IPS-18a (cell line): ENCODE results near the gene NAA25.
"Not testable (repeated sequence)": the region's sequence is repeated elsewhere in the genome, so short reads cannot be mapped to it uniquely, and the experiment has no call there.

Source experiments
- H3K27ac ChIP-seq: one replicate; pipeline ENCODE4 v1.5.1; 2013; ENCODE audit warnings: low read length
- H3K27me3 ChIP-seq: one replicate; pipeline ENCODE4 v1.6.1; 2013; ENCODE audit warnings: mild to moderate bottlenecking, low read length; ENCODE audit not compliant: control insufficient read depth, insufficient read depth
- H3K36me3 ChIP-seq: one replicate; pipeline ENCODE4 v1.6.1; 2013; ENCODE audit warnings: low read depth, low read length; ENCODE audit not compliant: control insufficient read depth
- H3K4me1 ChIP-seq: one replicate; pipeline ENCODE4 v1.6.1; 2013; ENCODE audit warnings: low read depth, low read length; ENCODE audit not compliant: control insufficient read depth
- H3K4me3 ChIP-seq: one replicate; pipeline ENCODE4 v1.5.1; 2013; ENCODE audit warnings: low read length
- H3K9ac ChIP-seq: one replicate; pipeline ENCODE4 v1.6.1; 2013; ENCODE audit warnings: mild to moderate bottlenecking, low read length, moderate library complexity
- H3K9me3 ChIP-seq: one replicate; pipeline ENCODE4 v1.6.1; 2013; ENCODE audit warnings: low read depth, low read length; ENCODE audit not compliant: control insufficient read depth

Gene NAA25

DNA sequence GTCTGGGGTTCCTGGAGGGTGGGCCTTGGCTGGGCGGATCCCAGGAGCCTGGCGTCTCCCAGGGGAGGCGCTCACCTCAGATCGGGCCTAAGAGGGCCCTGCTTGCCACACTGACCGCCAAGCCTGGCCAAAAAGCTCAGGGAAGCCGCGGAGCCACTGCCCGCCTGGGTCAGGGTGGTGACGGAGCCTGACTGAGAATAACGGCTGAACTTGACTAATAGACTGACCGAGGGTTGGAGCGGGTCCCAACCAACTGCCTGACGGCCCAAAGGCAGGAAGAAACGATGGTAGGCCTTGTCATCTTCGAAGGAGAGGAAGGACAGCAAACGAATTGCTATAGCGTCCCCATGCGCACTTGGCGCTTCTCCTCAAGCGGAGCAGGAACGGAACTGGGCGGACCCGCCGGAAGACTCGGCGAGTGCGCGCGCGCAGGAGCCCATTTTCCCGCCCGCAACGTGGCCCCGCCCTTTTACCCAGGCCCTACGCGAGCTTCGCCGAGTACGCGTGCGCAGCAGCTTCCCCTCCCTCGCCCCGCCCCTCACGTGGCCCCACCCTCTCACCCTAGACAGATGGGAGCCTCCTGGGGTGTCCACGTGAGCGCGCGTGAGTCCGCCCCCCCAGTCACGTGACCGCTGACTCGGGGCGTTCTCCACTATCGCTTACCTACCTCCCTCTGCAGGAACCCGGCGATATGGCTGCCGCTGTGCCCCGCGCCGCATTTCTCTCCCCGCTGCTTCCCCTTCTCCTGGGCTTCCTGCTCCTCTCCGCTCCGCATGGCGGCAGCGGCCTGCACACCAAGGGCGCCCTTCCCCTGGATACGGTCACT, 95.6 kb downstream of the NAA25 start, which contains the start of the genes ERP29 and TMEM116:
Gene ERP29, plus strand, starts transcription at position 652 of the 826 bp plus-strand sequence. Its CDS starts 40 bp downstream, at position 692.
Gene TMEM116, minus strand, starts transcription at position 391 of the 826 bp plus-strand sequence. CDS start 7,895 bp downstream, outside the sequence.
- Histone ChIP-seq H3K4me3 (peak within 1 kb of the TSS; percentile 95), H3K9me3 (no peaks in the 10 kb centered on the region), H3K36me3 (peaks cover 20% of the 10 kb centered on the region), H3K4me1 (peaks cover 9% of the 10 kb centered on the region), H3K27me3 (no peaks in the 10 kb centered on the region), H3K27ac (peak within 1 kb of the TSS; percentile 79), H3K9ac (peak within 1 kb of the TSS; percentile 97)

DNA sequence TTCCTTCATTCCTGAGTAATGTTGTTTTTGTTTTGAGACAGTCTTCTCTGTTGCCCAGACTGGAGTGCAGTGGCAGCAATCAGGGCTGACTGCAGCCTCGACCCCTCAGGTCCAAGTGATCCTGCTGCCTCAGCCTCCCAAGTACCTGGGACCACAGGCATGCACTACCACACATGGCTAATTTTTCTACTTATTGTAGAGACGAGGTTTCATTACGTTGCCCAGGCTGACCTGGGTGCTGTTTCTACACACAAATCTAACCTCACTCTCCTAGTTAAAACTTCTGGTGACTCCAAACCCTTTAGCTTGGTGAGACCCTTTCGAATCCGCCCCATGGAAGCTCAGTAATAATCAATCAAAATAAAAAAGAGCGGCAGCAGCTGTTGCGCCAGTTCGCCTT, 96.9 kb downstream of the NAA25 start:
- Histone ChIP-seq H3K9ac (peak overlapping the region; percentile 87), H3K27ac (no peak overlapping the region), H3K27me3 (no peaks in the 10 kb centered on the region), H3K9me3 (no peaks in the 10 kb centered on the region), H3K36me3 (peaks cover 13% of the 10 kb centered on the region), H3K4me1 (peaks cover 9% of the 10 kb centered on the region), H3K4me3 (peak overlapping the region; percentile 79)

DNA sequence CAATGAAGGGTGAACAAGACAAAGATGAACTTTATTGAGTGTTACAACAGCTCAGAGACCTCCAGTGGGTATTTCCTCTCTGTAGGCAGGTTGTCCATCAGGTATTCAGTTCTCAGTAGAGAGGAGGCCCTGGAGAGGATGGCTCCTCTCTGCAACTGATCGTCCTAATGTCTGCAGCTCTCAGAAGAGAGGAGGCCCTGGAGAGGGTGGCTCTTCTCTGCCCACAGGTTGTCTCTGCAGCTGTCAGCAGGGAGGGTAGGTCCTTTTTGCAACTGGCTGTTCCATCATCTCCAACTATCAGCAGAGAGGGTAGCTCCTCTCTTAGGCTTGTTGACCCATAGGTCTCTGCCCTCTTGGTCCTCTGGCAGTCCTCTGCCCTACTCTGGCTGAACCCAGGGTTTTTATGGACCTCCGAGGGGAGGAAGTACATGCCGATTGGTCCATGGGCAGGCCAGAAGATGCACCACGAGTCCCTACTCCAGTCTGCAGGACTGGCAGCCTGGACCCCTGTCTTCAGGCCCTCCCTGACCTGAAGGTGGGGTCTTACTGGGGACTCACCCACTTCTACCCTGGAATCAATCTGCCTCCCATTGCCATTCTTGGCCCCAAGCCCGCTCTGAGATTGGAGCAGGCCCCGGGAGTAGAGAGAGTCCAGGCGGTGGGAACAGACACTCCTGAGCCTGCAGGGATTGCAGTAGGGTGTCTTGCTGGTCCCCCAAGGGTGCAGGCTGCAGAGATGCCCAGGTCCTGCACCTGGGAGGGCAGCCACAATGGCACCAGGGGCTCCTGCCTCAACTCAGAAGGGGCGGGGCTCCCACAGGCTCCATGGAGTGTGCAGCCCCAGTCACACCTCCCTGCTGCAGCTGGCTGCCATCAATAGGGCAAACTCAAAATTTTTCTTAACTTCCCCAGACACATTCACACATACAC, 97.9 kb downstream of the NAA25 start:
- H3K36me3 ChIP-seq: peaks cover 3% of the 10 kb centered on the region
- no peaks in the 10 kb centered on the region for H3K27me3 ChIP-seq
- no peak overlapping the region for H3K9ac ChIP-seq
- H3K4me3 ChIP-seq: no peak overlapping the region
- no peak overlapping the region for H3K27ac ChIP-seq
- H3K9me3 ChIP-seq: no peaks in the 10 kb centered on the region
- peaks cover 16% of the 10 kb centered on the region for H3K4me1 ChIP-seq

DNA sequence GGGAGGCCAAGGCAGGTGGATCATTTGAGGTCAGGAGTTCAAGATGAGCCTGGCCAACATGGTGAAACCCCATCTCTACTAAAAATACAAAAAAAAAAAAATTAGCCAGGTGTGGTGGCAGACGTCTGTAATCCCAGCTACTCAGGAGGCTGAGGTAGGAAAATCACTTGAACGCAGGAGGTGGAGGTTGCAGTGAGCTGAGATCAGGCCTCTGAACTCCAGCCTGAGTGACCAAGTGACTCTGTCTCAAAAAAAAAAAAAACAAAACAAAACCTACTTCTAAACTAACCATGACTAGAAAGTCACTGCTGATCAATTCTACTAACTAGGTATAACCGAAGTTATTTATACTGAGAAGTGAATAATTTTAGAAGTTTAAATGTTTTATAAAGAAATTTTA, 99.0 kb downstream of the NAA25 start:
- H3K9me3 ChIP-seq: not testable (repeated sequence)

DNA sequence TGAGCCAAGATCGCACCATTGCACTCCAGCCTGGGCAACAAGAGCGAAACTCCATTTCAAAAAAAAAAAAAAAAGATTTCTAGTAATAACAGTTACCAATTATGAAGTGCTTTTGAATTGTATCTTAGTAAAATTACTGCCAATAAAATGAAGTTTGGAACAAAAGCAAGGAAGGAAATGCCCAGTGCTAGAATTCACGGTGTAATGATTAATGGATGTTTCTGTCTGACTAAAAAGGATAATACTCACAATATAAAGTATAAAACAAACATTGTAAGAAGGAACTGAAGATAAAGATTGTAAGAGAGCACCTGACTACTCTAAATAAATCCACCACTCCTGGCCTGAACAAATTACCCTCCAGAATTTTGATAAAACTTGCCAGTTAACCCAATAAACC, 99.7 kb downstream of the NAA25 start:
- Histone ChIP-seq H3K4me3 (no peak overlapping the region), H3K27me3 (no peaks in the 10 kb centered on the region), H3K9me3 (no peaks in the 10 kb centered on the region), H3K9ac (no peak overlapping the region), H3K4me1 (peaks cover 14% of the 10 kb centered on the region), H3K27ac (no peak overlapping the region), H3K36me3 (no peaks in the 10 kb centered on the region)

More for the DNA sequence above, 99.0 kb downstream of the NAA25 start:
- not testable (repeated sequence) for H3K36me3 ChIP-seq, H3K9ac ChIP-seq, H3K4me3 ChIP-seq, H3K27ac ChIP-seq, H3K27me3 ChIP-seq
- H3K4me1 ChIP-seq: peaks cover 17% of the 10 kb centered on the region

DNA sequence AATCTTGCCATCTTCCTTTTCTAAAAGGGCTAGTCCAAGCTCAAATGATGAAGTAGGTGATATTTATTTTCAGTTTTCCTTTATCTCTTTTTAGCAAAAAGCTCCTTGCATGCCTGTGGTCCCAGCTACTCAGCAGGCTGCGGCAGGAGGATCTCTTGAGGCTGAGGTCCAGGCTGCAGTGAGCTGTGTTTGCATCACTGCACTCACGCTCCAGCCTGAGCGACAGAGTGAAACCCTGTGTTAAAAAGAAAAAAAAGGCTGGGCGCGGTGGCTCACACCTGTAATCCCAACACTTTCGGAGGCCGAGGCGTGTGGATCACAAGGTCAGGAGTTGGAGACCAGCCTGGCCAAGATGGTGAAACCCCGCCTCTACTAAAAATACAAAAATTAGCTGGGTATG, 100.6 kb downstream of the NAA25 start:
- H3K4me1 ChIP-seq: peaks cover 14% of the 10 kb centered on the region
- no peak overlapping the region for H3K4me3 ChIP-seq
- no peaks in the 10 kb centered on the region for H3K27me3 ChIP-seq
- H3K9me3 ChIP-seq: no peaks in the 10 kb centered on the region
- H3K36me3 ChIP-seq: no peaks in the 10 kb centered on the region
- no peak overlapping the region for H3K27ac ChIP-seq
- H3K9ac ChIP-seq: no peak overlapping the region

DNA sequence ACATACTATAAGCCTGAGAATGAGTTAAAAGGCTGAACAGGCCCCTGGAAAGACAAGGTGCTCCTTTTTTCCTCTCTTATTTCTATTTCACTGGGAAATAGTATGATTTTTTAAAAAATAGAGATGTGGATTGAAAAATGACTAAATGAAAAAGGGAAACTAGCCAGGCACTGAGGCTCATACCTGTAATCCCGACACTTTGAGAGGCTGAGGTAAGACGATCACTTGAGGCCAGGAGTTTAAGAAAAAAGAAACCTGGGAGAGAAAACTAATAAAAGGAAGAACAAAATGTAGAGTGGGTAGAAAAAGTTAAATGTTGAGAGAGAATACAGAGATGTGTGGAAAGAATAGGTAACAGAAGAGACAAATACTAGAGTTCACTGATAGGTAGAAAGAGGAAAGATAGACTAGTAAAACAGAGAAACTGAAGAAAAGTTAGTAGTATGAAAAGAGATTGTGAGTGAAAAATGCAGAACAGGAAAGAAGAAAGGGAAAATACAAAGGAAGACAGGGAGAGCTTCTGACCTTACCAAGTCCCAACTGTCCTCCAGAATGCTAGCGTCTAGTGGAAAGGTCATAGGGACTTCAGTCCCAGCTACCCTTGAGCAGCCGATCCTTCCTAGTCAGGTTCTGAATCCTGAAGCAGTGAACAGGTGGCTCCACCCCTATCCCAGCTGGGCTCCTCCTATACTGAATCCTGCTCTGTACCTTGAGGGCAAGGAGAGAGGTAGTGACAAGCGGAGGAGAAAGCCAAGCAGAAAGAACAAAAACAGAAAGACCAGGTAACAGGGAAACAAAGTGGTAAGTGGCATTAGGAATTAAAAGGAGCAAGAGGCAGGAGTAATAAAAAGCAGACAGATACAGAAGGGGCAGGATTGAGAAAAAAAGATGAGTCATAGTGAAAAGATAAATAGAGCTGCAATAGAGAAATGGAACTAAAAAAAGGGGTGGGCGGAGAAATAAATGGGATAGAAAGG, 102.9 kb downstream of the NAA25 start:
- Histone ChIP-seq H3K36me3 (no peaks in the 10 kb centered on the region), H3K9me3 (no peaks in the 10 kb centered on the region), H3K4me3 (no peak overlapping the region), H3K9ac (peak overlapping the region; percentile 16), H3K4me1 (peaks cover 9% of the 10 kb centered on the region), H3K27me3 (no peaks in the 10 kb centered on the region), H3K27ac (peak overlapping the region; percentile 31)

DNA sequence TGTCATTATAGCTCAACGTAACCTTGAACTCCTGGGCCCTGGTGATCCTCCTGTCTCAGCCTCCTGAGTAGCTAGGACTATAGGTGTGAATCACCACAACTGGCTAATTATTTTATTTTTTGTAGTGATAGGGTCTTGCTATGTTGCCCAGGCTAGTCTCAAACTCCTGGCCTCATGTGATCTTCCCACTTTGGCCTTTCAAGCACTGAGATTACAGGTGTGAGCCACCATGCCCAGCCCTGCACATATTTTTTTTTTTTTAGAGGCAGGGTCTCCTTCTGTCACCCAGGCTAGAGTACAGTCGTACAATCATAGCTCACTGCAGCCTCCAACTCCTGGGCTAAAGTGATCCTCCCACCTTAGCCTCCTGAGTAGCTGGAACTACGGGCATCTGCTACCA, 104.5 kb downstream of the NAA25 start:
- H3K36me3 ChIP-seq: no peaks in the 10 kb centered on the region
- H3K4me1 ChIP-seq: peaks cover 9% of the 10 kb centered on the region

DNA sequence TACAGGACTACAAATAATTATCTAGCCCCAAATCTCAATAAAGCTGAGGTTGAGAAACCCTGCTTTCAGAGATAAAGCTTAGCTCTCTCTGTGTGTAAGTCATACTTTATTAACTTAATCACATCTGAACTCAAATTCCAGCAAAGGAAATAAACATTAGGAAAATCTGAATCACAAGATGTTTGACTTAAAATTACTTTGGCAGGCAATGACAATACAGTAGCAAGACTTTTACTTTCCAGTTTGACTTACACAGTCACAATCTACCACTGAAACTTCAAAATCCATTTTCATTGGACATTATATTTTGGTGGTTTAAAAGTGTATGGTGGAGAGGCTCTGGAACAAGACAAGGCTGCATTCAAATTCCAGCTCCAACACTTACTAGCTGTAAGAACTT, 107.0 kb downstream of the NAA25 start:
- Histone ChIP-seq H3K27ac (no peak overlapping the region), H3K4me3 (no peak overlapping the region), H3K4me1 (peaks cover 9% of the 10 kb centered on the region), H3K9ac (no peak overlapping the region), H3K36me3 (no peaks in the 10 kb centered on the region), H3K9me3 (no peaks in the 10 kb centered on the region), H3K27me3 (no peaks in the 10 kb centered on the region)

More for the DNA sequence above, 104.5 kb downstream of the NAA25 start:
- Histone ChIP-seq H3K27me3 (no peaks in the 10 kb centered on the region), H3K9ac (no peak overlapping the region), H3K4me3 (no peak overlapping the region), H3K9me3 (no peaks in the 10 kb centered on the region), H3K27ac (no peak overlapping the region)

DNA sequence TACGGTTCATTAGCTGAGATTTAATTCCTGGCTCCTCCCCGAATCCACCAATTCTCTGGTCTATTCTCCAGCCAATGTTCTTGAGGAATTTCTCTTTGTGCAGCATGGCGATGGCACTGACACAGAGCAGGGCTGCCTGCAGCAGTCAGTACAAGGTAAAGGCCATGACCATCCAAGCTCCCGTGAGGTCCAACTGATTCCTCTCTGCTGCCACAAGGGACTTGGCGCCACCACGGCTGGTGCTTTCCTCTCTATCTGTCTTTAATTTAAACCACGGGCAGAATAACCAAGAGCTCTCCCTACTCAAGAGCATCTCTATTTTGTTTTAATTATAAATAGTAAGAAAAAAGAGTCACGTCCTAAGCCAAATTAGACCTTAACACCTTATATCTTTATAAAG, 107.8 kb downstream of the NAA25 start:
- no peaks in the 10 kb centered on the region for H3K9me3 ChIP-seq
- H3K27ac ChIP-seq: no peak overlapping the region
- no peak overlapping the region for H3K4me3 ChIP-seq
- no peaks in the 10 kb centered on the region for H3K27me3 ChIP-seq
- no peak overlapping the region for H3K9ac ChIP-seq
- no peaks in the 10 kb centered on the region for H3K36me3 ChIP-seq
- H3K4me1 ChIP-seq: peaks cover 3% of the 10 kb centered on the region
